GM18526 (cell line): Measurements from ENCODE around the gene ALG6.

Experiments
- POLR2A ChIP-seq: IDR thresholded peaks from 3 replicates; pipeline ENCODE4 v1.6.1; 2011; ENCODE audit not compliant: insufficient read length; ENCODE audit errors: extremely low read depth

ALG6 gene

GRCh38 chr1:63435161-63435560 is 67.7 kb downstream of the ALG6 start:
- TF ChIP-seq POLR2A = no peak

GRCh38 chr1:63442141-63442475 is 74.7 kb downstream of the ALG6 start:
- no peak for TF ChIP-seq POLR2A

- no peak for TF ChIP-seq POLR2A
These were observed 81.4 kb downstream of the ALG6 start for GRCh38 chr1:63448731-63449246.

- TF ChIP-seq POLR2A = no peak
These were observed 83.0 kb downstream of the ALG6 start for GRCh38 chr1:63450416-63450815.

- no peak for TF ChIP-seq POLR2A
These were observed 85.8 kb downstream of the ALG6 start for GRCh38 chr1:63453232-63453631.

- no peak for TF ChIP-seq POLR2A
These were observed 86.8 kb downstream of the ALG6 start for GRCh38 chr1:63454269-63454668.

GRCh38 chr1:63458750-63459149 is 91.3 kb downstream of the ALG6 start:
- TF ChIP-seq POLR2A = no peak

GRCh38 chr1:63461661-63462230 is 94.3 kb downstream of the ALG6 start:
- no peak for TF ChIP-seq POLR2A

- TF ChIP-seq POLR2A = no peak
These were observed 95.8 kb downstream of the ALG6 start for GRCh38 chr1:63463248-63463647.

- no peak for TF ChIP-seq POLR2A
These were observed 98.8 kb downstream of the ALG6 start for GRCh38 chr1:63466181-63466580.

GRCh38 chr1:63466759-63467158 is 99.3 kb downstream of the ALG6 start:
- no peak for TF ChIP-seq POLR2A

- TF ChIP-seq POLR2A = no peak
These were observed 108.3 kb downstream of the ALG6 start for GRCh38 chr1:63475761-63476160.

GRCh38 chr1:63480057-63480456 is 112.6 kb downstream of the ALG6 start:
- no peak for TF ChIP-seq POLR2A

GRCh38 chr1:63486629-63487028 is 119.2 kb downstream of the ALG6 start:
- TF ChIP-seq POLR2A = no peak

- TF ChIP-seq POLR2A = no peak
These were observed 120.1 kb downstream of the ALG6 start for GRCh38 chr1:63487336-63488065.
